ENCODE measurements around the gene DCAF15. TPM values are rescaled to one million over a fixed set of nuclear protein-coding genes. Genes with fewer than 3 reads are reported as not detected.
"Not testable (repeated sequence)": the region's sequence is repeated elsewhere in the genome, so short reads cannot be mapped to it uniquely, and the experiment has no call there.

DCAF15 gene
- polyA plus RNA-seq, 1 donor, result 33.6 TPM

DNA sequence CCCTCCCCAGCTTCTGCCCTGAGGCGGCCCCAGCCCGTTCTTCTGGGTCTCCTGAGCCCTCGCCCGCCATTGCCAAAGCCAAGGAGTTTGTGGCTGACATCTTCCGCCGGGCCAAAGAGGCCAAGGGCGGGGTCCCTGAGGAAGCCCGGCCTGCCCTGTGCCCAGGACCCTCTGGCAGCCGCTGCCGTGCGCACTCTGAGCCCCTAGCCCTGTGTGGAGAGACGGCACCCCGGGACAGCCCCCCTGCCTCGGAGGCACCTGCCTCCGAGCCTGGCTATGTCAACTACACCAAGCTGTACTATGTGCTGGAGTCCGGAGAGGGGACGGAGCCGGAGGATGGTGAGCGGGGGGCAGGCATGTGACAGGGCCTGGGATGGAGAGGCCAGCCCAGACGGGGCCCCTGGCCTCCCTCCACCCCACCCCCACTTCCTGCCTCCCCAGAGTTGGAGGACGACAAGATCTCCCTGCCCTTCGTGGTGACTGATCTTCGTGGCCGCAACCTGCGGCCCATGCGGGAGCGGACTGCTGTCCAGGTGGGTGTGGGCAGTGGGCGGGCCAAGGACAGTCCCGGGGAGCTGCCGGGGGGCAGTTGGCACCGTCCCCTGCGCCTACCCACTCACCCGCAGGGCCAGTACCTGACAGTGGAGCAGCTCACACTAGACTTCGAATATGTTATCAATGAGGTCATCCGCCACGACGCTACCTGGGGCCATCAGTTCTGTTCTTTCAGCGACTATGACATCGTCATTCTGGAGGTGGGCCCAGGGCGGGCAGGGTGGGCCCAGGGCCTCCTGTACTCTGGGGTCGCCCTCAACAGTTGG lies 7.0 kb downstream of the DCAF15 start:
- no peak for DNase-seq

DNA sequence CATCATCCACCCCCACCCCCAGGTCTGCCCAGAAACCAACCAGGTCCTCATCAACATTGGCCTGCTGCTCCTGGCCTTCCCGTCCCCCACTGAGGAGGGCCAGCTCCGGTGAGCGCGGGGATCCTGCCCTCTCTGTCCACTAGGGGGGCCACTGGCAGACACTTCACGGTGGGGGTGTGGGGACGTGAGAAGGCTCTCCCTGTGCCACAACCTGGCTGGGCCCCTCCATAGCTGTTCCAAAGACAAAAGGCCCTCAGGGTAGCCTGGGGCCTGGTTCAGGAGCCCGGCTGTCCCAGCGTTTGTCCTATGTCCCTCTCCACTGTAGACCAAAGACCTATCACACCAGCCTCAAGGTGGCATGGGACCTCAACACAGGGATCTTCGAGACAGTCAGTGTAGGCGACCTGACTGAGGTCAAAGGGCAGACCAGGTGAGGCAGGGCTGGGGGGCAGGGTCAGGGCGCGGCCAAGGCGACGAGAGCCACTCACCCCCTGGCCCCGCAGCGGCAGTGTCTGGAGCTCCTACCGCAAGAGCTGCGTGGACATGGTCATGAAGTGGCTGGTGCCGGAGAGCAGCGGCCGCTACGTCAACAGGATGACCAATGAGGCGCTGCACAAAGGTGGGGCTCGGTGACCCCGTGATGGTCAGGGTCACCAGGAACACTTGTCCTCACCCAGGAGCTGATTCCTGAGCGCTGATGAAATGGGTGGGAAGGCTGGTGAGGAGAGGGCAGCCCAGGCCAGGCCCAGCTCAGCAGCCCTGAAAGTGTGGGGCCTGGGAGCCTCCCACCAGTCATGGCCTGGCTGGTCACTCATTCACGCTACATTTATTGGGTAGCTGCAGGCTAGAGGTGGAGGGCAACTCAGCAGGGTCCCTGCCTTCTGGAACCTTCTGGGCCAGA lies 7.9 kb downstream of the DCAF15 start:
- DNase-seq, result no peak

DNA sequence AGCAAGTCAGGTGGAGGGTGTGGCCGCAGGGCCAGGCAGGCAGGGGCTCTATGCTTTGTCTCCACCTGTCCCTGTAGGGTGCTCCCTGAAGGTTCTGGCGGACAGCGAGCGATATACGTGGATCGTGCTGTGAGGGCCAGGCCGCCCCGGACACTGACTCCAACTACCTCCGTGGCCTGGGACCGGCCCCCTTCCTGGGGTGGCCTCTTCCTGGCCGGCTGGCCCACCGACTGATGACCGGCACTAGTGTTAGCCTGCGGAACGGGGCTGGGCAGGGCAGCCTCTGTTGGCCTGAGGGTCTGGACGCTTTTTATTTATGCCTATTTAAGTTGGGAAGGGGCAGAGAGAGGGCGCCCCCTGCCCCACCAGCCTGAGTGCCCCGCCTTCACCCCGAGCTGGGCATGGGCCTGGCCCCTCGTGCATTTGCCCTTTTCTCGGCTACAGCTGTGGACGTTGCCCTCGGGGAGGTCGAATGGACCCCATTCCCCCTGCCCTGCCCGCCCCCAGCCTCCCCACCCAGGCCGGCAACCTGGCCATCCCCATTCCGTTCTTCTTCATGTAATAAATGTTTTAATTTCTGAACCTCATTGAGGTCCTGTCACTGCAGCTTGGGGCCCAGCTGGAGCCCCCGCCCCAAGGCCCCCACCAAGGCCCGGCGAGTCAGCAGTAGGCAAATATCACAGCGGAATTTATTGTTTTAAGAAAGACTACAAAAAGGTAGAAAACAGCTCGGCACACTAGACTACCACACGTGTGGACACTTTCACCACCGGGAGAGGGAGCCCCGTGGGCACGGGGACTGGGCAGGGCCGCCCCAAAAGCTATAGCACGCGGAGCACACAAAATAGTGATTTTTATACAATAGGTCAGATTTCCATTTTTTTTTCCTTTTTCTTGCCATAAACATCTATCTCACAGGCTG lies 8.8 kb downstream of the DCAF15 start:
- DNase-seq, result no peak

DNA sequence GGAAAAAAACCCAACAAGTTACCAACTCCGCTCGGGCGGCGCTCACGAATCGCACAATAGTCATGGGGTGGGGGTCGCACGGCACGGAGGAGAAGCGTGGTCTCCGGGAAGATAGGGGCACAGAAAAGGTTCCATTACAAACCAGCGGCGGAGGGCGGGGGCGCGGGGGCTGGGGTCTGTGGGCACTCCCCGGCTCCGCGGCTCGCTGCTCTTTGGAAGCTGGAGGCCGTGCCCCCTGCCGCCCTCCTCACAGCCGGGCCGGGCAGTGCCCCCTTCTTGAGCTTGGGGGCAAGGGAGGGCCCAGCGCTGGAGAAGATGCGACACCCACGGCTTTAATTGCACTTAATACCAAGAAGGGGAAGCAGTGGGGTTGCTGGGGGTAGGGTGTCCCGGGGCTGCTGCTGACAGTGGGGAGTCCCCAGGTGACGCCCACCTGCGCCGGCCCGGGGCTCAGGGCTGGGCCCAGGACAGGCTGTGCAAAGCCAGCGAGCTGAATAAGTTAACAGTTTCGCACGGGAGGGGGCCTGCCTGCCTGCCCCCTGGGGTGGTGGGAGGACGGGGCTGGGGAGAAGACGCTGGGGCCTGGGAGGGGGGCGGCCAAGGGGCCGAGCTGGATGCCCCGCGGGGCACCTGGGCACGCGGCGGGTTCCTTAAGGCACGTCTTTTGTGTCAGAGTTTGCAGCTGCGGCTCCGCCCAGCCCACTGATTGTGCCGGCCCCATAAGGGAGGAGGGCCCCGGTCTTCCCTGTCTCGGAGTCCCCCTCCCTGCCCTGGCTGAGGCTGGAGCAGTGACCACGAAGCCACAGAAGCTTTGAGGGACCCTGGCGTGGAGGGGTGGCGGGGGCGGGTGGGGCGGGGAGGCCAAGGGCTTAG lies 9.8 kb downstream of the DCAF15 start:
- no peak for DNase-seq

DNA sequence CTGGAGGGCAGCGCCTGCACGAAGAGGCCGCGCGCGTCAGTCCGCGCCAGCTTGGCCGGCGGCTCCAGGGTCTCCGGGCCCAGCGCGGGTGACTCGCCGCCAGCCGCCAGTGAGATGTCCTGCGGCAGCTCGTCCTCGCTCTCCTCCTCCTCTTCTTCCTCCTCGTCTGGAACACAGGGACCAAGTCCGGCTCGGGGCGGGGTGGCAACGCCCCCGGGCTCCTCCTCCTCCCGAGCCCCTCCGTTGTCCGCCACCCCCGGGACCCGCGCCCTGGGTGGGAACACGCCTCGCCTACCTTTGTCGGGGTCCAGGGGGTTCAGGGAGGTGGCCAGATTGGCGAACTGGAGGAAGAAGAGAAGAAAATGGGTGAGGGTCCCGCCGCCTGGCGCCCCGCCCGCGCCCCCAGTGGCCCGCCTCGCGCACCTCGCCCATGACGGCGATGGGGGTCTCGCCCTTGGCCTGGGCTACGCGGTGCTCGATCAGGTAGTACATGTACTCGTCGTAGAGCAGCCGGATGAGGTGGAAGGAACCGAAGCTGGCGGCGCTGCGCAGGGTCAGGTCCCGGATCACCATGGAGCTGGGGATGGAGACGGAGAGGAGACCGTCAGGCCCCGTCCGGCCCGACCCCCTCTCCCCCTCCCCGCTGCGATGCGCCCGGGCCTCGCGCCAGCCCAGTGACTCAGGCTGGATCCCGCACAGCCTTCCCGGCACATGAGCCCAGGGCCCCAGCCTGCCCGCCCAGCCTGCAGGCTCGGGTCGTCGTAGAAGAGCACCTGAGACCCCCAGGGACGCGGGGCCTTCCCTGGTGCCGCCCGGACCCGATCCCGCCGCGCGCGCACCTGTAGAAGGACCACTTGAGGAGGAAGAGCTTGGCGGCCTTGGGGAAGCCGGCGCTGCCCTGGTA lies 10.6 kb downstream of the DCAF15 start:
- no peak for DNase-seq

DNA sequence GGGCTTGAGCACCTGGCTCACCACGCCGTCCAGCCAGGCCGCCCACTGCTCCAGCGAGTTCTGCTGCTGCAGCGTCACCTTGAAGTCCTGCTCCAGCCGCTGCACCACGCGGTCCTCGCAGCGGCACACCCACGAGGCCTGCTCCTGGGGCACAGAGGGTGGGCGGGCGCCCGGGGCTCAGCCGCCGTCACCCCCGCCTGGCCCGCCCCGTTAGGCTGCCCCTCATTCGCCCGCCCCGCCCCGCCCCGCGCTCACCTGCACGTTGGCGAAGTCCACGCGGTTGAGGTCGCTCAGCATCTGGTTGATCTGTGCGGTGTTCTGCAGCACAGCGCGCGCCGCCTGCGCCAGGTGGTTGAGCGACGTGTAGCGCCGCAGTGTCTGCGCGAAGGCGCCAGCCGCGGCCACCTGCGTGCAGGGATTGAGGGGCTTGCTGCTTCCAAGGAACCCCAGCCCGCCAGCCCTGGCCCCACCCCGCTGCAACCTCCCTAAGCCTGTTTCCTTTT lies 11.3 kb downstream of the DCAF15 start:
- DNase-seq, result no peak

DNA sequence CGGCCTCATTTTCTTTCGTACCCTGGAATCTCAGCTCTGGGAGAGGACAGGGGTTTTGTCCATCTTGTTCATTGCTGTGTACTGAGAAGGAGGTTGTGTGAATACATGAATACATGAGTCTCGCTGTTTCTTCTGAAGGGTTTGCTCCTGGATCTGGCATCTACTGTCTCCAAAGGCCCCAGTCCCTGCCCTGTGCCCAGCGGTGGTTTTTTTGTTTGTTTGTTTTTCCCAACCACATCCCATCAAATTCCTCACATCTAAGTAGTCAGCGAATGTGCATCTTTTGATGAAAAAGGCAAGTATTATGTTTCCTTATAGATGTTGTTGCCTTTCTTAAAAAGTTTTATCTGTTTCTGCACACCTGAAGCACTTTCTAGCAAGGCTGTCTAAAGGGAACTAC lies 12.5 kb downstream of the DCAF15 start:
- no peak for DNase-seq

DNA sequence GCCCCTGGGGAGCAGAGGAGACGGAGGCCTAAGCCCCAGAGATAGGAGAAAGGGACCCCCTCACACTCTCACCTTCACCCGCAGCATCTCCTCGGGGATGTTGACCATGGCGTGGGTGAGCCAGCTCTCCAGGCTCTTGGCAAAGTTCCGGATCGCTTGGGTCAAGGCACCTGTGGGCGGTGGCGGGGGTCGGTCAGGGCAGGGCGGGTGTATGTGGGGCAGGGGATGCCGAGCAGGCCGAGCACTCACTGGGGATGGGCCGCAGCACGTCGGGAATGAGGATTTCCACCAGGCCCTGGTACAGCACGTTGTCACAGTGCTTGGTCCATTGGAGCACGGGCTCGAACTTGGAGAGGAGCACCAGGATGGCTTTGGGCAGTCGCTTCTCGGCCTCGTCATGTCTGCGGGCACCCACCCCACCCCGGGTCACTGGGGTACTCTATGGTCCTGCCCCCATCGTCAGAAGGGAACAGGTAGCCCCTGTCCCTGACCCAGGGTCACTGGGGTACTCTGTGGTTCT lies 13.1 kb downstream of the DCAF15 start:
- DNase-seq, result no peak

DNA sequence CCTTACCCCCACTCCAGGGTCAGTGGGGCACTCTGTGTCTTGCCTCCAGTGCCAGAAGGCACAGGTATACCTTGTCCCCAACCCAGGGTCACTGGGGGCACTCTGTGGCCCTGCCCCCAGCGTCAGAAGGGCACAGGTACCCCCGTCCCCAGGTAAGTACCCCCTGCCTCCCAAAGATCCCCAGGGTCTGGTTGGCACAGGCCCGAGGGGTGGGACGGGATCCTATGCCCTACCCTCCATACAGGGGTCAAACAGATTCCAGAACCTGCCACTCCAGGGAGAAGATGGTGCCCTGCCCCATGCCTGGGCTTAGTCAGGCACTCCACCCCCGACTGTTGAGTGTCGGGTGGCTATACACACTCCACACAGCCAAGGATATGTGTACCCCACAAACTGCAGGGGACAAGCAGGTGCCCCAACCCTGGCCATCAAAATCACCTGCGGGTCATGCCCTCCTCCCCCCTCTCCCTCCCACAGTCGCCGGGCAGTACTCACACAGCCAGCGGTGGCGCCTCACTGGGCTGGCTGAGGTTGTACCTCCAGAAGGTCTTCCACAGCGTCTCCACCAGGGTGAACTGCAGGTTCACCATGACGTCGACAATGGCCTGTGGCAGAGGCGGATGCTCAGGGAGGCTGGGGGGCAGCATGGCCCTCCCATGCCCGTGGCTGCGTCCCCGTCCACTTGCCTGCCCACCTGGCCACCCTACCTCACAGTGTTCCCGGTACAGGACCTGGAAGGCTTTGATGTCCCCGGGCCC lies 13.8 kb downstream of the DCAF15 start:
- no peak for DNase-seq

DNA sequence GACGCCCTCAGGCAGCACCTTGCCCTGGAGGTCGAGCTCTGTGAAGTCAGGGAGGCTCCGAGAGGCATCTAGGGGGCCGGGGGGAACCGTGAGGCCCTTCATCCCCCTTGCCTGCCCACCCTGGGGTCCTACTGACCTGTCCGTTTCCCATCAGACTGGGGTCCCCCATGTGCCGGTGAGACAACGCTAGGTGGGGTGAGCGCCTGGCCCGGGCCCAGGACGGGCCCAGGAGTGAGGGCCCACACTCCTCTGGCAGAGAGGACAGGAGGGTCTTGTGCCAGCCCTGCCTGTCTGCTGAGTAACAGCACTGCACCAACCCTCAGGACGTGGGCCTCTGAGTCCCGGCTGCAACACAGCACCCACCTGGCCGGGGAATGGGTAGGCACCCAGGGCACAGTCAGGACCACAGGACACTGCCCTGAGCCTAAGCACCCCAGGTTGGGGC lies 14.4 kb downstream of the DCAF15 start:
- no peak for DNase-seq

DNA sequence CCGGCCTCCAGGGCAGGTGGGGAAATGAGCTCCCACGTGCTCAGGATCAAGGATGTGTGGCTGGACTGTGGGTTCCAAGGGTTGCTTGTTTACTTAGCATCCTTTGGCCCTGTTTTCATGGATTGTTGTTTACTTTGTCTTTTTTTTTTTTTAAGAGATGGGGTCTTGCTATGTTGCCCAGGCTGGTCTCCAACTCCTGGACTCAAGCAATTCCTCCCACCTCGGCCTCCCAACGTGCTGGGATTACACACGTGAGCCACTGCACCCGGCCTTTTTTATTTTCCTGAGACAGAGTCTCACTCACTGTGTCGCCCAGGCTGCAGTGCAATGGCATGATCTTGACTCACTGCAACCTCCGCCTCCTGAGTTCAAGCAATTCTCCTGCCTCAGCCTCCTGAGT lies 14.9 kb downstream of the DCAF15 start:
- not testable (repeated sequence) for DNase-seq

DNA sequence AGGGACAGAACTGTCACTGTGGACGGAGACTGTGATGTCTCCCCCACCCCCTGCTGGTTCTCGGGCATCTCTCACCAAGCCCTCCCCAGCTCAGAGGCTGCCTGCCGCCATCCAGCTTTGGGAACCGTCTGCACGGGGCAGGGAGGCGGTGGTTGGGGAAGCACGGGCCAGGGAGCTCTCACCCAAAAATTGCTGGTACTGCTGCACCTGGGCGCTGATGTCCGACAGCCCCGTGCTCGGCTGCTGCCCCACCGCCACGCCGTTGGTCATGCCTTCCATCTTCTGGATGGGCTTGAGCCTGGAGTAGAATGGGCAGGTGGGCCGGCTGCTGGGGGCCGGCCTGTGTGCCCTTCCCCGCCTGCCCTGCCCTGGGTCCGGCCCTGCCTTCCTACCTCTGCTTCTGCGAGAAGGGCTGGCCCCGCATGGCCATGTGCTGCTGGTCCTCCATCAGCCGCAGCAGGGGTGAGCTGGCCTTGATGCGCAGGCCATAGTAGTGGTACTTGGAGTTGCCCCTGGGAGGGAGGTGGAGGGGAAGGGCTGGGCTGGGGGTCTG lies 16.1 kb downstream of the DCAF15 start:
- DNase-seq, result no peak

DNA sequence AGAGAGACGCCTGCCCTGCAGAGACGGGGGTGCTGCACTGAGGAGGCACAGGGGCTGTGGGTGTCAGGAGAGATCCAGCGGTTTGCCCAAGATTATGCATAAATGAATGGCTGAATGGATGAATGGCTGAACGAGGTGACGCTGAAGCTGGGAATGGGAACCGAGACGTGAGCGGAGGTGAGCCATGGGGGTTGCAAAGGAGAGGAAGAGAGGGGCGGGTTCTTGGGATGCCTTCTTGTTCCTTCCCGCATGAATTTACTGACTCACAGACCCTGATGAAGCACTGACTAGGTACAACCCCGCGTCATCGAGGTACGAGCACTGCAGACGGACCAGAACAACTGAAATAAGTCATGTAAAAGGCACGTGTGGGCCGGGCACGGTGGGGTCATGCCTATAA lies 16.7 kb downstream of the DCAF15 start:
- no peak for DNase-seq

DNA sequence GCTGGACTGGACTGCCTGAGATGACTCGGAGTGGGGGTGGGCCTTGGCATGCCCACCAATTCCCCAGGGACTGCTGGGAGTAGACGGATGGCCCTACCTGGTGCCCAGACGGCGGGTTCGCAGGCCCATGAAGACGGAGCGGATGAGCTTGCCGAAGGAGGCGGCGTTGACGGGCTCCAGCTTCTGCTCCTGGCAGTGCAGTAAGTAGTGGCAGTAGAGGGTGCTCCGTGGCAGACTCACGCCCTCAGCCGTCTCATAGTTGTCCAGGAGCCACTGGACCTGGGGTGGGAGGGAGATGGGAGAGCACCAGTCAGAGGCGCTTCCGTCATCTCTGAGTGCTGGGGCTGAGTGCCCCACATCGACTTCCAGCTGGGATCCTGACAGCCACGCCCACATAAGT lies 17.6 kb downstream of the DCAF15 start:
- DNase-seq, result no peak

DNA sequence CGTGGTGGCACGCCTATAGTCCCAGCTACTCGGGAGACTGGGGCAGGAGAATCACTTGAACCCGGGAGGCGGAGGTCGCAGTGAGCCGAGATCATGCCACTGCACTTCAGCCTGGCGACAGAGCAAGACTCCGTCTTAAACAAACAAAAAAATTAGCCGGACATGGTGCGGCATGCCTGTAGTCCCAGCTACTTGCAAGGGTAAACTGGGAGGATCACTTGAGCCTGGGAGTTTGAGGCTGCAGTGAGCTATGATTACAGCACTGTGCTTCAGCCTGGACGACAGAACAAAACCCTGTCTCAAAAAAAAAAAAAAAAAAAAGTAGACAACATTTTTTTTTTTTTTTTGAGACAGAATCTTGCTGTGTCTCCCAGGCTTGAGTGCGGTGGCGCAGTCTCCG lies 19.6 kb downstream of the DCAF15 start:
- not testable (repeated sequence) for DNase-seq

DNA sequence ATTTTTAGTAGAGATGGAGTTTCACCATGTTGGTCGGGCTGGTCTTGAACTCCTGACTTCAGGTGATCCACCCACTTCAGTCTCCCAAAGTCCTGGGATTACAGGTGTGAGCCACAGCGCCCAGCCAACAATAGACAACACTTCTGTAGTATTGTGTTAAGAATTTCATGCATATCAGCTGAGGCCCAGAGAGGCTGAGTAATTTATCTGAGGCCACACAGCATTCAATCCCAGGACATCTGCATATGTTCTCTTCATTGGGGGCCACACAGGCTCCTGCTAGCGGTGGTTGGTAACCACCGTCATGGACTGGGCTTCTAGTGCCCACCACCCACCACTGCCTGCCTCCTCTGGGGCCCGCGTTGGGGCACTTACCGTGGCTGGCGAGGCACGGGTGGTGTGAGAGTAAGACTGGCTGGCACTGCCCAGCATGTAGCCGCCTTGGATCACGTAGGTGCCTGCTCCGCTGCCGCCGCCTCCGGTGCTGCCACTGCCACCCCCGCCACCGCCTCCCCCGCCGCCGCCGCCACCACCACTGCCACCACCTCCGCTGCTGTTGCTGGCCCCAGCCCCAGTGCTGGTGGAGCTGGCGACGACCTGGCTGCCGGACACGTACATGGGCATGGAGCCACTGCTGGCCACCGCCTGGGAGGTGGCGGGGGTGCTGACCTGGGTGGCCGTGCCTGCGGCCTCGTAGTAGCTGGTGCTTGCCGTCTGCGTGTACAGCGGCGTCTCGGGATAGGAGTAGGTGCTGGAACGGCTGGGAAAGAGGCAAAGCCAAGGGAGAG lies 20.3 kb downstream of the DCAF15 start:
- DNase-seq, result no peak

DNA sequence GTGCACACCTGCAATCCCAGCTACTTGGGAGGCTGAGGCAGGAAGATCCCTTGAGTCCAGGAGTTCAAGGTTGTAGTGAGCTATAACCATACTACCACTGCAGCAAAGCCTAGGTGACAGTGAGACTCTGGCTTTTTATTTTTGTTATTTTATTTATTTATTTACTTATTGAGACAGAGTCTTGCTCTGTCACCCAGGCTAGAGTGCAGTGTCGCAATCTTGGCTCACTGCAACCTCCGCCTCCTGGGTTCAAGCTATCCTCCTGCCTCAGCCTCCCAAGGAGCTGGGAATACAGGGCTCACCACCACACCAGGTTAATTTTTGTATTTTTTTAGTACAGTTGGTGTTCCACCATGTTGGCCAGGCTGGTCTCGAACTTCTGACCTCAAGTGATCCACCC lies 21.2 kb downstream of the DCAF15 start:
- not testable (repeated sequence) for DNase-seq

DNA sequence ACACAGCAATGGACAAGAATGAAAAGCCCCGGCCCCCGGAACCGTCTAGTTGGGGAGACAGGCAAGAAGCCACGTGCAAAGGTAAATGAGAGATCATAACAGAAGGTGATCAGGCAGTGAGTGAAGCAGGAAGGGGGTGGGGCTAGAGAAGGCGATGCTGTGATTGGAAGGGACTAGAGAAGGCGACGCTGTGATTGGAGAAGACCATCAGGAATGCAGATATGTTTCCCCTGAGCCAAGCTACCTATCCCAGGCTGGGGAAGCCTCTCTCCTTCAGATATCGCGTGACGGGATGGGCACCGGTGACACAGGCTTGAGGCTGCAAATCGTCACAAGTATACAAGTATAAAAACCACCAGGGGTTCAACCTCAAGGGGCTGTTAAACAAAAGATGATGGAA lies 21.8 kb downstream of the DCAF15 start:
- DNase-seq, result peak; percentile 70

Measured in left kidney (tissue), 2 donors.